WTC11 (cell line): Measurements from ENCODE around the gene UBA3. TPM values are rescaled to one million over a fixed set of nuclear protein-coding genes. Genes with fewer than 3 reads are reported as not detected.

ENCODE experiments used
- ATAC-seq: fragments of 200-7000 bp; cut with Tn5 transposase; 2 replicates; pipeline ENCODE4 v1.10.0; 2021; ENCODE audit warnings: mild to moderate bottlenecking, moderate library complexity
- CTCF ChIA-PET: fragments of 300-600 bp; sonication (Branson Sonifier 250); formaldehyde crosslinking; loops from one replicate; lab custom pipeline; 2021; ENCODE audit warnings: antibody characterized with exemption; lab: Charles Lee
- POLR2A ChIA-PET: fragments of 350-600 bp; sonication (Branson Sonifier 250); formaldehyde crosslinking; loops from one replicate; lab custom pipeline; 2021; ENCODE audit warnings: antibody characterized with exemption; lab: Charles Lee
- DNase-seq: peaks from one replicate; pipeline ENCODE4 v3.0.0; 2021; ENCODE audit warnings: low spot score
- H3K27ac Mint-ChIP-seq: 2 replicates; pipeline ENCODE4 v1.8.0; 2021; ENCODE audit warnings: mixed read lengths
- H3K27me3 Mint-ChIP-seq: 2 replicates; pipeline ENCODE4 v1.8.0; 2021; ENCODE audit warnings: low read depth, mild to moderate bottlenecking, moderate library complexity, mixed read lengths
- H3K36me3 Mint-ChIP-seq: 2 replicates; pipeline ENCODE4 v1.8.0; 2021; ENCODE audit warnings: mixed read lengths
- H3K4me1 Mint-ChIP-seq: 2 replicates; pipeline ENCODE4 v1.8.0; 2022; ENCODE audit warnings: mixed read lengths
- H3K4me3 Mint-ChIP-seq: 2 replicates; pipeline ENCODE4 v1.8.0; 2021; ENCODE audit warnings: mild to moderate bottlenecking, moderate library complexity, mixed read lengths
- H3K9me3 Mint-ChIP-seq: 2 replicates; pipeline ENCODE4 v1.8.0; 2021; ENCODE audit warnings: mixed read lengths
- ATF1 ChIP-seq: sonication (generic); formaldehyde crosslinking; IDR thresholded peaks from 2 replicates; pipeline ENCODE4 v1.8.1; 2023; ENCODE audit warnings: mild to moderate bottlenecking, moderate library complexity, missing genetic modification reagents
- ELF4 ChIP-seq: sonication (generic); formaldehyde crosslinking; IDR thresholded peaks from 2 replicates; pipeline ENCODE4 v1.8.1; 2022; ENCODE audit warnings: low read depth, mild to moderate bottlenecking, moderate library complexity, missing genetic modification reagents
- EMX1 ChIP-seq: fragments of 250-450 bp; sonication (Bioruptor Pico); IDR thresholded peaks from 2 replicates; pipeline ENCODE4 v1.8.0; 2021; ENCODE audit warnings: mild to moderate bottlenecking
- FOXJ3 ChIP-seq: sonication (generic); formaldehyde crosslinking; IDR thresholded peaks from 2 replicates; pipeline ENCODE4 v1.9.0; 2021; ENCODE audit warnings: missing genetic modification reagents, mild to moderate bottlenecking, borderline replicate concordance
- FOXK1 ChIP-seq: sonication (generic); formaldehyde crosslinking; IDR thresholded peaks from 2 replicates; pipeline ENCODE4 v1.8.0; 2022; ENCODE audit warnings: mild to moderate bottlenecking, moderate library complexity, missing genetic modification reagents
- HMGXB4 ChIP-seq: sonication (generic); formaldehyde crosslinking; IDR thresholded peaks from 2 replicates; pipeline ENCODE4 v1.8.1; 2023; ENCODE audit warnings: mild to moderate bottlenecking, moderate library complexity, missing genetic modification reagents
- JUN ChIP-seq: sonication (generic); formaldehyde crosslinking; IDR thresholded peaks from 2 replicates; pipeline ENCODE4 v1.8.0; 2023; ENCODE audit warnings: mild to moderate bottlenecking, missing genetic modification reagents
- MAX ChIP-seq: sonication (generic); formaldehyde crosslinking; IDR thresholded peaks from 2 replicates; pipeline ENCODE4 v1.8.0; 2022; ENCODE audit warnings: mild to moderate bottlenecking, missing genetic modification reagents
- MXD4 ChIP-seq: fragments of 250-450 bp; sonication (Bioruptor Pico); IDR thresholded peaks from 2 replicates; pipeline ENCODE4 v1.8.0; 2021; ENCODE audit warnings: mild to moderate bottlenecking, moderate library complexity, borderline replicate concordance
- NR3C1 ChIP-seq: sonication (generic); formaldehyde crosslinking; conservative IDR thresholded peaks from 2 replicates; pipeline ENCODE4 v1.8.1; 2023; ENCODE audit warnings: low read depth, mild to moderate bottlenecking, missing genetic modification reagents
- RELA ChIP-seq: sonication (generic); formaldehyde crosslinking; IDR thresholded peaks from 2 replicates; pipeline ENCODE4 v1.8.1; 2022; ENCODE audit warnings: missing genetic modification reagents, mild to moderate bottlenecking, borderline replicate concordance
- SP1 ChIP-seq: sonication (generic); formaldehyde crosslinking; conservative IDR thresholded peaks from 2 replicates; pipeline ENCODE4 v1.8.1; 2022; ENCODE audit warnings: missing genetic modification reagents
- ZNF219 ChIP-seq: sonication (generic); formaldehyde crosslinking; IDR thresholded peaks from 2 replicates; pipeline ENCODE4 v1.8.0; 2023; ENCODE audit warnings: missing genetic modification reagents, mild to moderate bottlenecking, borderline replicate concordance
- ZNF232 ChIP-seq: sonication (generic); formaldehyde crosslinking; IDR thresholded peaks from 2 replicates; pipeline ENCODE4 v1.8.0; 2022; ENCODE audit warnings: mild to moderate bottlenecking, missing genetic modification reagents
- total RNA-seq: library from RNA; stranded (reverse); gene quantifications from 3 replicates; pipeline ENCODE4 v1.2.3, GENCODE V29; 2021
- TF ChIP-seq, protein P1 (sequence below): fragments of 250-450 bp; sonication (Bioruptor Pico); IDR thresholded peaks from 2 replicates; pipeline ENCODE4 v1.9.0; 2021; ENCODE audit warnings: mild to moderate bottlenecking, borderline replicate concordance
- TF ChIP-seq, protein P2 (sequence below): sonication (generic); formaldehyde crosslinking; IDR thresholded peaks from 2 replicates; pipeline ENCODE4 v1.8.1; 2022; ENCODE audit warnings: mild to moderate bottlenecking, moderate library complexity, missing genetic modification reagents
- TF ChIP-seq, protein P3 (sequence below): sonication (generic); formaldehyde crosslinking; IDR thresholded peaks from 2 replicates; pipeline ENCODE4 v1.8.0; 2022; ENCODE audit warnings: mild to moderate bottlenecking, missing genetic modification reagents
- TF ChIP-seq, protein P4 (sequence below): sonication (generic); formaldehyde crosslinking; IDR thresholded peaks from 2 replicates; pipeline ENCODE4 v1.8.1; 2023; ENCODE audit warnings: mild to moderate bottlenecking, missing genetic modification reagents, moderate library complexity
- TF ChIP-seq, protein P5 (sequence below): fragments of 250-450 bp; sonication (Bioruptor Pico); conservative IDR thresholded peaks from 2 replicates; pipeline ENCODE4 v1.9.0; 2021; ENCODE audit warnings: mild to moderate bottlenecking
- TF ChIP-seq, protein P6 (sequence below): sonication (generic); formaldehyde crosslinking; IDR thresholded peaks from 2 replicates; pipeline ENCODE4 v1.8.1; 2023; ENCODE audit warnings: mild to moderate bottlenecking, missing genetic modification reagents, borderline replicate concordance

The UBA3 gene
- total RNA-seq, 1 experiment from 2014 or later = 75.0 TPM

GRCh38 chr3:69008980-69009379, 71.2 kb downstream of the UBA3 start (continued):
- TF ChIP-seq, protein P1, sequence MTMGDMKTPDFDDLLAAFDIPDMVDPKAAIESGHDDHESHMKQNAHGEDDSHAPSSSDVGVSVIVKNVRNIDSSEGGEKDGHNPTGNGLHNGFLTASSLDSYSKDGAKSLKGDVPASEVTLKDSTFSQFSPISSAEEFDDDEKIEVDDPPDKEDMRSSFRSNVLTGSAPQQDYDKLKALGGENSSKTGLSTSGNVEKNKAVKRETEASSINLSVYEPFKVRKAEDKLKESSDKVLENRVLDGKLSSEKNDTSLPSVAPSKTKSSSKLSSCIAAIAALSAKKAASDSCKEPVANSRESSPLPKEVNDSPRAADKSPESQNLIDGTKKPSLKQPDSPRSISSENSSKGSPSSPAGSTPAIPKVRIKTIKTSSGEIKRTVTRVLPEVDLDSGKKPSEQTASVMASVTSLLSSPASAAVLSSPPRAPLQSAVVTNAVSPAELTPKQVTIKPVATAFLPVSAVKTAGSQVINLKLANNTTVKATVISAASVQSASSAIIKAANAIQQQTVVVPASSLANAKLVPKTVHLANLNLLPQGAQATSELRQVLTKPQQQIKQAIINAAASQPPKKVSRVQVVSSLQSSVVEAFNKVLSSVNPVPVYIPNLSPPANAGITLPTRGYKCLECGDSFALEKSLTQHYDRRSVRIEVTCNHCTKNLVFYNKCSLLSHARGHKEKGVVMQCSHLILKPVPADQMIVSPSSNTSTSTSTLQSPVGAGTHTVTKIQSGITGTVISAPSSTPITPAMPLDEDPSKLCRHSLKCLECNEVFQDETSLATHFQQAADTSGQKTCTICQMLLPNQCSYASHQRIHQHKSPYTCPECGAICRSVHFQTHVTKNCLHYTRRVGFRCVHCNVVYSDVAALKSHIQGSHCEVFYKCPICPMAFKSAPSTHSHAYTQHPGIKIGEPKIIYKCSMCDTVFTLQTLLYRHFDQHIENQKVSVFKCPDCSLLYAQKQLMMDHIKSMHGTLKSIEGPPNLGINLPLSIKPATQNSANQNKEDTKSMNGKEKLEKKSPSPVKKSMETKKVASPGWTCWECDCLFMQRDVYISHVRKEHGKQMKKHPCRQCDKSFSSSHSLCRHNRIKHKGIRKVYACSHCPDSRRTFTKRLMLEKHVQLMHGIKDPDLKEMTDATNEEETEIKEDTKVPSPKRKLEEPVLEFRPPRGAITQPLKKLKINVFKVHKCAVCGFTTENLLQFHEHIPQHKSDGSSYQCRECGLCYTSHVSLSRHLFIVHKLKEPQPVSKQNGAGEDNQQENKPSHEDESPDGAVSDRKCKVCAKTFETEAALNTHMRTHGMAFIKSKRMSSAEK (CRISPR knock-in tag) = 0 out of 2 replicates have a peak, but pooled peaks have one; percentile 77
- TF ChIP-seq, protein P2, sequence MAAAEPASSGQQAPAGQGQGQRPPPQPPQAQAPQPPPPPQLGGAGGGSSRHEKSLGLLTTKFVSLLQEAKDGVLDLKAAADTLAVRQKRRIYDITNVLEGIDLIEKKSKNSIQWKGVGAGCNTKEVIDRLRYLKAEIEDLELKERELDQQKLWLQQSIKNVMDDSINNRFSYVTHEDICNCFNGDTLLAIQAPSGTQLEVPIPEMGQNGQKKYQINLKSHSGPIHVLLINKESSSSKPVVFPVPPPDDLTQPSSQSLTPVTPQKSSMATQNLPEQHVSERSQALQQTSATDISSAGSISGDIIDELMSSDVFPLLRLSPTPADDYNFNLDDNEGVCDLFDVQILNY (CRISPR knock-in tag) = no peak
- TF ChIP-seq, all 79 proteins: peak for 4

- CTCF ChIA-PET = interaction anchor here (1.0 kb wide), 1 partner anchor 13 kb away, joined by 3 read pairs; no protein-coding TSS in a partner anchor
- ATAC-seq = no peak
- Mint-ChIP-seq H3K27ac (no peak overlapping the region), H3K36me3 (peaks cover 58% of the 10 kb centered on the region), H3K9me3 (no peaks in the 10 kb centered on the region), H3K4me3 (no peak overlapping the region), H3K27me3 (no peaks in the 10 kb centered on the region), H3K4me1 (peaks cover 30% of the 10 kb centered on the region)
- no peak for DNase-seq
- POLR2A ChIA-PET = no interaction called here
- TF ChIP-seq ATF1 = no peak
- TF ChIP-seq, protein P3, sequence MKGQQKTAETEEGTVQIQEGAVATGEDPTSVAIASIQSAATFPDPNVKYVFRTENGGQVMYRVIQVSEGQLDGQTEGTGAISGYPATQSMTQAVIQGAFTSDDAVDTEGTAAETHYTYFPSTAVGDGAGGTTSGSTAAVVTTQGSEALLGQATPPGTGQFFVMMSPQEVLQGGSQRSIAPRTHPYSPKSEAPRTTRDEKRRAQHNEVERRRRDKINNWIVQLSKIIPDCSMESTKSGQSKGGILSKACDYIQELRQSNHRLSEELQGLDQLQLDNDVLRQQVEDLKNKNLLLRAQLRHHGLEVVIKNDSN (CRISPR knock-in tag) = no peak
- TF ChIP-seq JUN = no peak
- no peak for TF ChIP-seq FOXK1
- TF ChIP-seq ZNF219 (CRISPR knock-in tag) = no peak
- no peak for TF ChIP-seq ZNF232 (CRISPR knock-in tag)
- TF ChIP-seq EMX1 (CRISPR knock-in tag) = no peak
- no peak for TF ChIP-seq FOXJ3 (CRISPR knock-in tag)
- no peak for TF ChIP-seq HMGXB4
- no peak for TF ChIP-seq ELF4 (CRISPR knock-in tag)
- no peak for TF ChIP-seq MXD4
- TF ChIP-seq, protein P4, sequence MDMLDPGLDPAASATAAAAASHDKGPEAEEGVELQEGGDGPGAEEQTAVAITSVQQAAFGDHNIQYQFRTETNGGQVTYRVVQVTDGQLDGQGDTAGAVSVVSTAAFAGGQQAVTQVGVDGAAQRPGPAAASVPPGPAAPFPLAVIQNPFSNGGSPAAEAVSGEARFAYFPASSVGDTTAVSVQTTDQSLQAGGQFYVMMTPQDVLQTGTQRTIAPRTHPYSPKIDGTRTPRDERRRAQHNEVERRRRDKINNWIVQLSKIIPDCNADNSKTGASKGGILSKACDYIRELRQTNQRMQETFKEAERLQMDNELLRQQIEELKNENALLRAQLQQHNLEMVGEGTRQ (CRISPR knock-in tag) = no peak
- TF ChIP-seq, protein P5, sequence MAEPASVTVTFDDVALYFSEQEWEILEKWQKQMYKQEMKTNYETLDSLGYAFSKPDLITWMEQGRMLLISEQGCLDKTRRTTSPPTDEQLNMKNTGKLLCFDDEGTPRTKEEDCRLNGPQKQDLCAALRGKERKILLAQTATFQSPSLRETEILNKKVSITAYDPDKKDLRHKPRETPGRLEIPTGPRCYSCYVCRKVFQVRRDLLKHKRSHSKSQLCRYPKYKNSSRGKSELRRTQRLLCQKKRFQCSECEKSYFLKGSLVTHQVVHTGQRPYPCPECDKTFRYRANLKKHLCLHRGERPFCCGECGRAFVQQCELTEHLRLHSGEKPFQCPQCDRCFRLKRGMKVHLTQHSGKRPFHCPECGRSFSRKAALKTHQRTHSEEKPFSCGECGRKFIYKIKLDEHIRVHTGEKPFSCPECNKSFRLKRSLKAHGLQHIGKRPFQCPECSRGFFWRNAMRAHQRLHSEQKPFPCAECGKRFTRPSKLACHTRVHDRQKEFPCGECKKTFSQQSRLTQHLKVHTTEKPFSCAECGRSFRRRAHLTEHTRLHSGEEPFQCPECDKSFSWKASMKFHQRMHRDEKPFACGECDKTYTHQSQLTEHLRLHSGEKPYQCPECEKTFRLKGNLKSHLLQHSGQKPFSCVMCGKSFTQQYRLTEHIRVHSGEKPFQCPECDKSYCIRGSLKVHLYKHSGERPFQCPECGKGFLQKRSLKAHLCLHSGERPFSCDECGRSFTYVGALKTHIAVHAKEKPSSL (CRISPR knock-in tag) = no peak
- TF ChIP-seq, protein P6, sequence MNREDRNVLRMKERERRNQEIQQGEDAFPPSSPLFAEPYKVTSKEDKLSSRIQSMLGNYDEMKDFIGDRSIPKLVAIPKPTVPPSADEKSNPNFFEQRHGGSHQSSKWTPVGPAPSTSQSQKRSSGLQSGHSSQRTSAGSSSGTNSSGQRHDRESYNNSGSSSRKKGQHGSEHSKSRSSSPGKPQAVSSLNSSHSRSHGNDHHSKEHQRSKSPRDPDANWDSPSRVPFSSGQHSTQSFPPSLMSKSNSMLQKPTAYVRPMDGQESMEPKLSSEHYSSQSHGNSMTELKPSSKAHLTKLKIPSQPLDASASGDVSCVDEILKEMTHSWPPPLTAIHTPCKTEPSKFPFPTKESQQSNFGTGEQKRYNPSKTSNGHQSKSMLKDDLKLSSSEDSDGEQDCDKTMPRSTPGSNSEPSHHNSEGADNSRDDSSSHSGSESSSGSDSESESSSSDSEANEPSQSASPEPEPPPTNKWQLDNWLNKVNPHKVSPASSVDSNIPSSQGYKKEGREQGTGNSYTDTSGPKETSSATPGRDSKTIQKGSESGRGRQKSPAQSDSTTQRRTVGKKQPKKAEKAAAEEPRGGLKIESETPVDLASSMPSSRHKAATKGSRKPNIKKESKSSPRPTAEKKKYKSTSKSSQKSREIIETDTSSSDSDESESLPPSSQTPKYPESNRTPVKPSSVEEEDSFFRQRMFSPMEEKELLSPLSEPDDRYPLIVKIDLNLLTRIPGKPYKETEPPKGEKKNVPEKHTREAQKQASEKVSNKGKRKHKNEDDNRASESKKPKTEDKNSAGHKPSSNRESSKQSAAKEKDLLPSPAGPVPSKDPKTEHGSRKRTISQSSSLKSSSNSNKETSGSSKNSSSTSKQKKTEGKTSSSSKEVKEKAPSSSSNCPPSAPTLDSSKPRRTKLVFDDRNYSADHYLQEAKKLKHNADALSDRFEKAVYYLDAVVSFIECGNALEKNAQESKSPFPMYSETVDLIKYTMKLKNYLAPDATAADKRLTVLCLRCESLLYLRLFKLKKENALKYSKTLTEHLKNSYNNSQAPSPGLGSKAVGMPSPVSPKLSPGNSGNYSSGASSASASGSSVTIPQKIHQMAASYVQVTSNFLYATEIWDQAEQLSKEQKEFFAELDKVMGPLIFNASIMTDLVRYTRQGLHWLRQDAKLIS = no peak
- TF ChIP-seq NR3C1 (CRISPR knock-in tag) = no peak
- no peak for TF ChIP-seq SP1 (CRISPR knock-in tag)
- no peak for TF ChIP-seq MAX
- TF ChIP-seq RELA (CRISPR knock-in tag) = no peak
These were observed 74.2 kb downstream of the UBA3 start for GRCh38 chr3:69005791-69006482.
